GM12874 (cell line): ENCODE data around the gene DTNB.

Experiments
- TF ChIP-seq, protein P1 (sequence below): IDR thresholded peaks from 2 replicates; pipeline ENCODE4 v1.5.1; 2011; ENCODE audit warnings: low read depth, mild to moderate bottlenecking, control low read depth, low read length, moderate library complexity; ENCODE audit not compliant: insufficient read depth

The DTNB gene

GRCh38 chr2:25534455-25534854 lies 138.9 kb downstream of the DTNB start:
- TF ChIP-seq, protein P1, sequence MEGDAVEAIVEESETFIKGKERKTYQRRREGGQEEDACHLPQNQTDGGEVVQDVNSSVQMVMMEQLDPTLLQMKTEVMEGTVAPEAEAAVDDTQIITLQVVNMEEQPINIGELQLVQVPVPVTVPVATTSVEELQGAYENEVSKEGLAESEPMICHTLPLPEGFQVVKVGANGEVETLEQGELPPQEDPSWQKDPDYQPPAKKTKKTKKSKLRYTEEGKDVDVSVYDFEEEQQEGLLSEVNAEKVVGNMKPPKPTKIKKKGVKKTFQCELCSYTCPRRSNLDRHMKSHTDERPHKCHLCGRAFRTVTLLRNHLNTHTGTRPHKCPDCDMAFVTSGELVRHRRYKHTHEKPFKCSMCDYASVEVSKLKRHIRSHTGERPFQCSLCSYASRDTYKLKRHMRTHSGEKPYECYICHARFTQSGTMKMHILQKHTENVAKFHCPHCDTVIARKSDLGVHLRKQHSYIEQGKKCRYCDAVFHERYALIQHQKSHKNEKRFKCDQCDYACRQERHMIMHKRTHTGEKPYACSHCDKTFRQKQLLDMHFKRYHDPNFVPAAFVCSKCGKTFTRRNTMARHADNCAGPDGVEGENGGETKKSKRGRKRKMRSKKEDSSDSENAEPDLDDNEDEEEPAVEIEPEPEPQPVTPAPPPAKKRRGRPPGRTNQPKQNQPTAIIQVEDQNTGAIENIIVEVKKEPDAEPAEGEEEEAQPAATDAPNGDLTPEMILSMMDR, result no peak

DNA sequence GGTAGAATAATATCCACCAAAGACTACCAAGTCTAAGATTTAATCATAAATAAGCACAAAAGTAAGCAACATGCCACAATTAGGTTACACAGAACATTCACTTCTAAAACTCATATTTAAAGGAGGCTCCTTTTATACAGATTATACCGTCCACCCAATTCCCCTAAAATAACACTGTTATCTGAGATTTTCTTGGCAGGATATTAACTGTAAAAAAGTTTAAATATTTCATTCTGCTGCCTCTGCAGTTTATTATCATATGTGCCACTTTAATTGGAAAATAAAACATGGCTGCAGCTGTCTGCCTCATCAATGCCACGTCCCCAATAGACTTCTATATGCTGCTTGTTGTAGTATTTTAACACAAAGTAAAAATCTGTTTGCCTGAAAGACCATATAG lies 140.9 kb downstream of the DTNB start:
- TF ChIP-seq, protein P1, result no peak

DNA sequence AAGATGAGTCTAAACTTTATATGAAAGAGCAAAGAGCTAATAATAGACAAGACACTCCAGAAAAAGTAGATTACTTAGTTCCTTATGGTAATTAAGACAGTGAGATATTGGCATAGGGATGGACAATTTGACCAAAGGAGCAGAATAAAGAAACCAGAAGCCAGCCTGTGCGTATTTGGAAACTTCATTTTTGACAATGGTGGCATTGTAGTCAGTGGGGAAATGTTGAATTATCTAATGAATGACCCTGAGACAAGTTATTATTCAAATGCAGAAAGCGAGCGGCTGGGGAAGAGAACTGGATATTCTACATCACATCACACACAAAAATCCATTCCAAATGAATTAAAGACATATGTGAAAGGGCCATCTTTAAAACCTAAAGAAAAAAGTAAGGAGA lies 144.3 kb downstream of the DTNB start:
- TF ChIP-seq, protein P1, result no peak

GRCh38 chr2:25528173-25528572 lies 145.2 kb downstream of the DTNB start:
- TF ChIP-seq, protein P1, result no peak

DNA sequence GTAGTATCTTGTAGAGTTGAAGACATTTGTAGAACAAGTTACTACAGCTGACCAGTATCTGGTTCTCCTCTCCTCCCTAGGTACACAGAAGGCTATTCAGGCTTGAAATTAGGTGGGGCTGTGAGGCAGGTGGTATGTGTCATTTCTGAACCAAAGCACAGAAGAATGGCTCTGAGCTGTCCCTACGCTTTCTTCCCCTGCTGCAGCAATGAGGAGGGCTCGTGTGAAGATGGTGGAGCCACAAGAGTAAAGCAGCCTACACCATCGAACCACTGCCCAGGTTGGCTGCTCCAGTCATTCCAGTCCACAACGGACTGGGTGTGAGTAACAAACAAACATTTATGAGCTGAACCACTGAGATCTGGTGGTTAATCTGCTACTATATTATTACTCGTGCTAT lies 148.9 kb downstream of the DTNB start:
- TF ChIP-seq, protein P1, result no peak

DNA sequence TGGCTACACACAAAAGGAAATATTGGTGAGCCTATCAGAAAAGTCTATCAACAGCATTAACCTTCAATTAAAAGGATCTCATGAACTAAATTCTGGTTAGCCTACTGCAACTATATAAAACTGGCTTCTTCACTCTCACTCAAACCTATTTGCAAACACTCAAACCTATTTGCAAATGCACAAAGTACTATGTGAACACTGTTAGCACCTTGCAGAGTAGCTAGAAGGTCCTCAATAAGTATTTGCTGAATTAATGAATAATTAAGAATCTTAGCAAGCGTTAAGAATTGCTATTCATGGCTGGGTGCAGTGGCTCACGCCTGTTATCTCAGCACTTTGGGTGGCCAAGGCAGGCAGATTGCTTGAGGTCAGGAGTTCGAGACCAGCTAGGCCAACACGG lies 150.3 kb downstream of the DTNB start:
- TF ChIP-seq, protein P1, result no peak

- TF ChIP-seq, protein P1, result peak; percentile 58
Measured at GRCh38 chr2:25521665-25522387, 151.6 kb downstream of the DTNB start.
